GM21381 (cell line): ENCODE results near the gene TRAPPC8.

Source experiments
- ATAC-seq: cut with Tn5 transposase; IDR thresholded peaks from one replicate; pipeline ENCODE4 v1.9.1; 2021; ENCODE audit warnings: mild to moderate bottlenecking, moderate library complexity; ENCODE audit not compliant: unreplicated experiment

The TRAPPC8 gene

GRCh38 chr18:31795747-31796146 lies 147.2 kb downstream of the TRAPPC8 start:
- no peak for ATAC-seq

GRCh38 chr18:31793531-31793930 lies 149.4 kb downstream of the TRAPPC8 start:
- no peak for ATAC-seq

- no peak for ATAC-seq
These were observed 150.4 kb downstream of the TRAPPC8 start for GRCh38 chr18:31792580-31792911.

GRCh38 chr18:31791817-31792579 lies 150.9 kb downstream of the TRAPPC8 start:
- ATAC-seq, result peak; percentile 95

GRCh38 chr18:31789409-31789808 lies 153.5 kb downstream of the TRAPPC8 start:
- no peak for ATAC-seq

GRCh38 chr18:31783059-31783458 lies 159.9 kb downstream of the TRAPPC8 start:
- ATAC-seq, result no peak
